Measurements from ENCODE around the gene FBXL7.

The FBXL7 gene

GRCh38 chr5:15614679-15615078 is 114.7 kb downstream of the FBXL7 start:
- no peak for DNase-seq (ENCODE audit: low read depth)

- DNase-seq (ENCODE audit: low read depth), result no peak
These were observed 115.9 kb downstream of the FBXL7 start for GRCh38 chr5:15615859-15616258.

GRCh38 chr5:15618938-15619337 is 119.0 kb downstream of the FBXL7 start:
- no peak for DNase-seq (ENCODE audit: low read depth)

- DNase-seq (ENCODE audit: low read depth), result no peak
These were observed 120.5 kb downstream of the FBXL7 start for GRCh38 chr5:15620501-15620900.

- no peak for DNase-seq (ENCODE audit: low read depth)
These were observed 121.1 kb downstream of the FBXL7 start for GRCh38 chr5:15621094-15621493.

GRCh38 chr5:15623794-15624193 is 123.8 kb downstream of the FBXL7 start:
- DNase-seq (ENCODE audit: low read depth), result no peak

GRCh38 chr5:15627109-15627508 is 127.1 kb downstream of the FBXL7 start:
- no peak for DNase-seq (ENCODE audit: low read depth)

- no peak for DNase-seq (ENCODE audit: low read depth)
These were observed 127.7 kb downstream of the FBXL7 start for GRCh38 chr5:15627647-15628046.

GRCh38 chr5:15630441-15630840 is 130.5 kb downstream of the FBXL7 start:
- no peak for DNase-seq (ENCODE audit: low read depth)

- DNase-seq (ENCODE audit: low read depth), result no peak
These were observed 134.8 kb downstream of the FBXL7 start for GRCh38 chr5:15634591-15635288.

- DNase-seq (ENCODE audit: low read depth), result no peak
These were observed 135.3 kb downstream of the FBXL7 start for GRCh38 chr5:15635289-15635616.

GRCh38 chr5:15637345-15637744 is 137.4 kb downstream of the FBXL7 start:
- DNase-seq (ENCODE audit: low read depth), result no peak

GRCh38 chr5:15637886-15638285 is 137.9 kb downstream of the FBXL7 start:
- DNase-seq (ENCODE audit: low read depth), result no peak

- DNase-seq (ENCODE audit: low read depth), result no peak
These were observed 138.3 kb downstream of the FBXL7 start for GRCh38 chr5:15638296-15638695.

GRCh38 chr5:15639288-15639687 is 139.3 kb downstream of the FBXL7 start:
- DNase-seq (ENCODE audit: low read depth), result no peak

- no peak for DNase-seq (ENCODE audit: low read depth)
These were observed 140.1 kb downstream of the FBXL7 start for GRCh38 chr5:15640116-15640515.

- no peak for DNase-seq (ENCODE audit: low read depth)
These were observed 143.8 kb downstream of the FBXL7 start for GRCh38 chr5:15643731-15644130.

- DNase-seq (ENCODE audit: low read depth), result no peak
These were observed 145.6 kb downstream of the FBXL7 start for GRCh38 chr5:15645381-15646160.

GRCh38 chr5:15646371-15646770 is 146.4 kb downstream of the FBXL7 start:
- DNase-seq (ENCODE audit: low read depth), result no peak

- no peak for DNase-seq (ENCODE audit: low read depth)
These were observed 147.3 kb downstream of the FBXL7 start for GRCh38 chr5:15647251-15647650.

- DNase-seq (ENCODE audit: low read depth), result no peak
These were observed 150.3 kb downstream of the FBXL7 start for GRCh38 chr5:15650266-15650665.

- DNase-seq (ENCODE audit: low read depth), result no peak
These were observed 154.8 kb downstream of the FBXL7 start for GRCh38 chr5:15654779-15655178.

- DNase-seq (ENCODE audit: low read depth), result no peak
These were observed 155.7 kb downstream of the FBXL7 start for GRCh38 chr5:15655683-15656082.

GRCh38 chr5:15664961-15665360 is 165.0 kb downstream of the FBXL7 start:
- no peak for DNase-seq (ENCODE audit: low read depth)
